ENCODE results near the gene PUSL1. TPM values are rescaled to one million over a fixed set of nuclear protein-coding genes. Genes with fewer than 3 reads are reported as not detected.

The PUSL1 gene
- total and polyA plus RNA-seq, 2 donors (not counting 1 experiment from before 2014, with no cell fraction given), result 15.7 to 25.8 TPM

DNA sequence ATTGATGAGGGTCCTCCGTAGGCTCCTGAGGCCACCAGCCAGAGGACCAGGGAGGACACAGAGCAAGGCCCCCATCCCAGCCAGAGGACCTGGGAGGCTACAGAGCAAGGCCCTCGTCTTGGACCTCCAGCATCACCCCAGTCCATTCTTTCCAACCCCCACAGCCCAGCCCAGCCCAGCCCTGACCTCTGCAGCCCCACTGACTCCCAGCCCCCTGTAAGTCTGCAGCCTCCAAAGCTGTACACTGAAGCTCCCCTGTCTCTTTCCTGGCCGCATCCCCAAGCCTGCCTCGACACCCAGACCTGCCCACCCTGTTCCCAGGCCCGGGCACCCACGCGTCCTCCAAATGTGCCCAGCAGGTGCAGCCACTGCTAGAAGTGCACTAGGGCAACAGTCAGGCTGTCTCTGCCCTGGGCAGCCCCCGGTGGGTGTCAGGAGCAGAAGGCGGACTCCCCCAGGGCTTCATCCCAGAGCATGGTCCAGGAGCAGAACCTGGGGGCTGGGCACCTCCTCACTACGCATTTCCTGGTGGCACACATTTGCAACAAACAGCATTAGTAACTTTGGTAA is 38.7 kb downstream of the PUSL1 start:
- peaks cover 7 to 21% of the 10 kb centered on the region in 2 donors for H3K4me1 ChIP-seq (ENCODE audit: control insufficient read depth in 2 of 2, insufficient read depth in 2 of 2, low read length in 2 of 2)
- peaks cover 0 to 9% (median 0%) of the 10 kb centered on the region in 4 experiments for H3K27me3 ChIP-seq (replicated peaks in 1 of 4; ENCODE audit: control extremely low read depth in 1 of 4, control insufficient read depth in 3 of 4, insufficient read depth in 4 of 4, low read length in 3 of 4)
- Mint-ChIP-seq H3K4me1 (peaks cover 17% of the 10 kb centered on the region), H3K9me3 (ENCODE audit: insufficient read depth) (no peaks in the 10 kb centered on the region), H3K27me3 (no peaks in the 10 kb centered on the region), H3K27ac (peak overlapping the region; percentile 43), H3K4me3 (peak overlapping the region; percentile 83)
- ATAC-seq (ENCODE audit: low read depth), result no peak
- intact Hi-C loops (cut with micrococcal nuclease), result no loop called here
- no peak for DNase-seq
- peaks cover 46% of the 10 kb centered on the region for H4K20me1 ChIP-seq (ENCODE audit: control insufficient read depth, insufficient read depth, low read length, poor library complexity, severe bottlenecking)
- H3K9me3 ChIP-seq (ENCODE audit: control extremely low read depth in 1 of 3, control insufficient read depth in 2 of 3, insufficient read depth in 1 of 3, low read length in 2 of 3), result no peaks in the 10 kb centered on the region
- no peaks in the 10 kb centered on the region for H3K36me3 ChIP-seq (replicated peaks in 1 of 2; ENCODE audit: control extremely low read depth in 1 of 2, control insufficient read depth in 1 of 2, extremely low read depth in 1 of 2, insufficient read depth in 2 of 2, low read length in 1 of 2)
- no peak overlapping the region for H3K9ac ChIP-seq (ENCODE audit: low read length)
- 97% methylated on average over 10 of the region's 10 CpGs for WGBS (ENCODE audit: insufficient coverage)
- ChIA-PET POLR2A (no interaction called here), CTCF (interaction anchor here (1.3 to 1.4 kb wide), 2 partner anchors 22 to 28 kb away, joined by 3 to 5 read pairs; partner anchors contain the start of gene AURKAIP1)
- H3K4me2 ChIP-seq (replicated peaks; ENCODE audit: low read depth, low read length, poor library complexity, severe bottlenecking), result no peak overlapping the region
- H3K27ac ChIP-seq (ENCODE audit: low read length in 2 of 2), result no peak overlapping the region
- H3K4me3 ChIP-seq (ENCODE audit: control extremely low read depth in 1 of 5, extremely low read depth in 1 of 5, insufficient read depth in 1 of 5, low read depth in 2 of 5, low read length in 4 of 5), result no peak overlapping the region
- peaks cover 34% of the 10 kb centered on the region for H3K79me2 ChIP-seq (ENCODE audit: control insufficient read depth, insufficient read depth, low read length)
- no peak overlapping the region for H2AFZ ChIP-seq (ENCODE audit: insufficient read depth, low read depth, low read length, poor library complexity, severe bottlenecking)
- TF ChIP-seq, protein P1, sequence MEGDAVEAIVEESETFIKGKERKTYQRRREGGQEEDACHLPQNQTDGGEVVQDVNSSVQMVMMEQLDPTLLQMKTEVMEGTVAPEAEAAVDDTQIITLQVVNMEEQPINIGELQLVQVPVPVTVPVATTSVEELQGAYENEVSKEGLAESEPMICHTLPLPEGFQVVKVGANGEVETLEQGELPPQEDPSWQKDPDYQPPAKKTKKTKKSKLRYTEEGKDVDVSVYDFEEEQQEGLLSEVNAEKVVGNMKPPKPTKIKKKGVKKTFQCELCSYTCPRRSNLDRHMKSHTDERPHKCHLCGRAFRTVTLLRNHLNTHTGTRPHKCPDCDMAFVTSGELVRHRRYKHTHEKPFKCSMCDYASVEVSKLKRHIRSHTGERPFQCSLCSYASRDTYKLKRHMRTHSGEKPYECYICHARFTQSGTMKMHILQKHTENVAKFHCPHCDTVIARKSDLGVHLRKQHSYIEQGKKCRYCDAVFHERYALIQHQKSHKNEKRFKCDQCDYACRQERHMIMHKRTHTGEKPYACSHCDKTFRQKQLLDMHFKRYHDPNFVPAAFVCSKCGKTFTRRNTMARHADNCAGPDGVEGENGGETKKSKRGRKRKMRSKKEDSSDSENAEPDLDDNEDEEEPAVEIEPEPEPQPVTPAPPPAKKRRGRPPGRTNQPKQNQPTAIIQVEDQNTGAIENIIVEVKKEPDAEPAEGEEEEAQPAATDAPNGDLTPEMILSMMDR (IDR thresholded peaks at IDR 0.05), result no peak
- TF ChIP-seq EZH2 (IDR thresholded peaks at IDR 0.05; ENCODE audit: borderline replicate concordance, insufficient read depth, low read depth, low read length, poor library complexity, severe bottlenecking), result no peak

DNA sequence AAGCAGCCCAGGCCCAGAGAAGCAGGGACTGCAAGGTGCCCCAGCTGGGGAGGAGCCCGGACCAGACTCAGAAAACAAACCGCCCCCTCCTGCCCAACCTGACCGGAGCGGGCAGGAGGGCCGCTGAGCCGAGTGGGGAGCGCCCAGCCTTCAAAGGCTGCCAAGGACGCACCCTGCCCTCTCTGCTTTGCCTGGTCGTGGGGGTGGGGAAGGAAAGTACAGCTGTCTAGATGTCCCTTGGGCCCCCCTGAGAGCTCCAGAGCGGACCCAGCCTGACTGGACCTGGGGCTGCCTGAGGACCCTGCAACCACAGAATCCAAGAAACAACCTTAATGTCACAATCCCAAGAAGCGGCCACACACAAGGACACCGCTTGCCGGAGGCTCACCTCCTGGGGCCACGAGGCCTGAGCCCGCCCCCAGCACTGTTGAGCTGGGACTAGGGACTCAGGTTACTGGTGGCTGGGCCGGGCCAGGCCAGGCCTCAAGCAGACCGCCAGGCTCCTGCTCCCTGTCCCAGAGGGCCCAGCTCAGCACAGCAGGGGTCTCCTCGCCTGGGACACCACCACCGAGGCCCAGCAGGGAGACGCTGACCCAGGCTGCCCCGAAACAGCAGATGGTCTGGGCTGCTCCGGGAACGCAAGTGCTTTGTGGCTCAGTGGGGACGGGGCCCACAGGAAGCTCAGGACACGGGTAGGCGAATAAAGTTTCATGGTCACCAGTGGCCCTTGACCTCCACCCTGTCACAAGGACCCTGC is 39.4 kb downstream of the PUSL1 start:
- Histone ChIP-seq H3K9me3 (ENCODE audit: control extremely low read depth in 1 of 3, control insufficient read depth in 2 of 3, insufficient read depth in 1 of 3, low read length in 2 of 3) (no peaks in the 10 kb centered on the region), H3K27me3 (replicated peaks in 1 of 4; ENCODE audit: control extremely low read depth in 1 of 4, control insufficient read depth in 3 of 4, insufficient read depth in 4 of 4, low read length in 3 of 4) (peaks cover 0 to 15% (median 2%) of the 10 kb centered on the region in 4 experiments), H4K20me1 (ENCODE audit: control insufficient read depth, insufficient read depth, low read length, poor library complexity, severe bottlenecking) (peaks cover 48% of the 10 kb centered on the region), H3K4me1 (ENCODE audit: control insufficient read depth in 2 of 2, insufficient read depth in 2 of 2, low read length in 2 of 2) (peaks cover 14 to 29% of the 10 kb centered on the region in 2 donors), H3K79me2 (ENCODE audit: control insufficient read depth, insufficient read depth, low read length) (peaks cover 34% of the 10 kb centered on the region), H3K9ac (ENCODE audit: low read length) (peak overlapping the region; percentile 71), H2AFZ (ENCODE audit: insufficient read depth, low read depth, low read length, poor library complexity, severe bottlenecking) (peak overlapping the region; percentile 60), H3K36me3 (replicated peaks in 1 of 2; ENCODE audit: control extremely low read depth in 1 of 2, control insufficient read depth in 1 of 2, extremely low read depth in 1 of 2, insufficient read depth in 2 of 2, low read length in 1 of 2) (no peaks in the 10 kb centered on the region), H3K4me3 (ENCODE audit: control extremely low read depth in 1 of 5, extremely low read depth in 1 of 5, insufficient read depth in 1 of 5, low read depth in 2 of 5, low read length in 4 of 5) (peak overlapping the region in 4 of 5 experiments; percentile 10 to 81 (median 68)), H3K4me2 (replicated peaks; ENCODE audit: low read depth, low read length, poor library complexity, severe bottlenecking) (peak overlapping the region; percentile 96), H3K27ac (ENCODE audit: low read length in 2 of 2) (no peak overlapping the region)
- ChIA-PET CTCF (interaction anchor here (1.2 to 1.4 kb wide), 2 partner anchors 26 to 27 kb away, joined by 3 to 5 read pairs; partner anchors contain the start of gene AURKAIP1), POLR2A (no interaction called here)
- DNase-seq, result no peak
- Mint-ChIP-seq H3K4me3 (peak overlapping the region; percentile 83), H3K27ac (peak overlapping the region; percentile 56), H3K27me3 (peaks cover 6% of the 10 kb centered on the region), H3K4me1 (peaks cover 24% of the 10 kb centered on the region), H3K9me3 (ENCODE audit: insufficient read depth) (no peaks in the 10 kb centered on the region)
- intact Hi-C loops (cut with micrococcal nuclease), result no loop called here
- TF ChIP-seq, protein P1 (IDR thresholded peaks at IDR 0.05), result no peak
- no peak for TF ChIP-seq EZH2 (IDR thresholded peaks at IDR 0.05; ENCODE audit: borderline replicate concordance, insufficient read depth, low read depth, low read length, poor library complexity, severe bottlenecking)
- 65% methylated on average over 21 of the region's 26 CpGs for WGBS (ENCODE audit: insufficient coverage)
- no peak for ATAC-seq (ENCODE audit: low read depth)

Data from B cell (primary cell).